GDM1 (cell line): ENCODE data around the gene PRR23C.

Experiments
- DNase-seq: peaks from one replicate; lab custom pipeline; 2025; lab: John Stamatoyannopoulos, UW

The PRR23C gene

DNA sequence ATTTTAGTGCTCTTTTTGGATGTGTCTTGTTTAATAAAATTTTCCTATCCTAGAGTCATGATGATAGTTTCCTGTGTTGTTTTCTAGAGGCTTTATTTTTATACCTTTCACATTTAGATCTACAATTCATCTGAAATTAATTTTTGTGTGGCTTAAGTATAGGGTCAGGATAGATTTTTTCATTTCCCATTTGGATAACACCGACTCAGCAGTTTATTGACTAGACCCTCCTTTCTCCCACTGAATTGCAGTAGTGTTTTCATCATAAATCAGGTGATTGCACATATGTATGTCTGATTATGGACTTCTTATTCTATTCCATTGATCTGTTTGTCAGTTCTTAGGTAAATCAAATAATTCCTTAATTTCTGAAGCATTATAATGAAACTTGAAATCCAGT lies 49.0 kb downstream of the PRR23C start:
- DNase-seq, result no peak
